ENCODE measurements around the gene PRIM2. TPM values are rescaled to one million over a fixed set of nuclear protein-coding genes. Genes with fewer than 3 reads are reported as not detected.
"Not testable (repeated sequence)": the region's sequence is repeated elsewhere in the genome, so short reads cannot be mapped to it uniquely, and the experiment has no call there.

The PRIM2 gene
- total RNA-seq, 3 donors from 2014 or later (not counting 1 experiment from before 2014, with no cell fraction given): 16.0 to 27.5 (median 18.3) TPM

DNA sequence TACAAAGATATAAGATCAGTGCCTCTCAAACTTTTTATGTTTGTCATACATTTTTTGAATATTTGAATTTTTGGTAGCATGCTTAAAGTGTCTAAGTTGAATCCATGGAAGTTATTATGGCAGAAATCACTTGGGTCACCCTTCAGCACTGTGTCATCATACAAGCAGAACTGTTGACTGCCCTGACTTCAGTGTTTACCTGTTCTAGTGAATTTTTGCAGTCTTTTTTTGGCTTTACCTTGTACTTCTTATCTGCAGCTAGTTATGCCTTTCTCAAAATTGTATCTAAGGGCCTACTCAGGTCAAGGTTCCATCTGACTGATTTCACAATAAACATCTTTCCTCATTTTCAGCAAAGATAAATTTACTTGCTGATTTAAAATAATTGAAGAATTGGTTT lies 241.7 kb downstream of the PRIM2 start:
- H3K36me3 ChIP-seq (ENCODE audit: control insufficient read depth, insufficient read depth, low read length); H3K9me3 ChIP-seq (ENCODE audit: control insufficient read depth, insufficient read depth, low read length); H3K27ac ChIP-seq (ENCODE audit: low read length); H3K4me1 ChIP-seq (ENCODE audit: control insufficient read depth, insufficient read depth, low read length); intact Hi-C loops (cut with micrococcal nuclease); ATAC-seq; H3K36me3 Mint-ChIP-seq; H3K9me3 Mint-ChIP-seq; H3K4me3 Mint-ChIP-seq; H3K27ac Mint-ChIP-seq; DNase-seq; H3K4me3 ChIP-seq (ENCODE audit: low read length); H3K4me1 Mint-ChIP-seq; H3K27me3 ChIP-seq (ENCODE audit: control insufficient read depth, insufficient read depth, low read length); H3K27me3 Mint-ChIP-seq (ENCODE audit: low read depth in 2 of 2): not testable (repeated sequence)

DNA sequence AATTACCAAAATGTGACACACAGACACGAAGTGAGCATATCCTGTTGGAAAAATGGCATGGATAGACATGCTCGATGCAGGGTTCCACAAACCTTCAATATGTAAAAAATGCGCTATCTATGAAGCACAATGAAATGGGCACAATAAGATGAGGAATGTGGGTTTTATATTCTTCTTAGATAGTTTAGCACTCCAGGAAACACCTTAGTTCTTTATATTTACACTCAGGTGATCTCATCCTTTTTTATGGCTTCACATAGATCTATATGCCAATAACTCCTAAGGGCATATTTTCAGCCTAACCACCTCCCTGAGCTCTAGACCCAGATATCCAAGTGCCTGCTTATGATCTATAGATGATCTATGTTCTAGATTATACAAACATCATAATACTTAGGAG lies 244.8 kb downstream of the PRIM2 start:
- DNase-seq; intact Hi-C loops (cut with micrococcal nuclease); H3K27ac Mint-ChIP-seq; H3K27me3 ChIP-seq (ENCODE audit: control insufficient read depth, insufficient read depth, low read length); H3K4me1 ChIP-seq (ENCODE audit: control insufficient read depth, insufficient read depth, low read length); H3K9me3 ChIP-seq (ENCODE audit: control insufficient read depth, insufficient read depth, low read length); H3K27me3 Mint-ChIP-seq (ENCODE audit: low read depth in 2 of 2); ATAC-seq; H3K4me3 Mint-ChIP-seq; H3K9me3 Mint-ChIP-seq; H3K27ac ChIP-seq (ENCODE audit: low read length); H3K4me1 Mint-ChIP-seq; H3K36me3 Mint-ChIP-seq; H3K36me3 ChIP-seq (ENCODE audit: control insufficient read depth, insufficient read depth, low read length); H3K4me3 ChIP-seq (ENCODE audit: low read length): not testable (repeated sequence)
- WGBS (ENCODE audit: insufficient coverage): no CpG with 5 or more reads among the region's 3 CpGs

DNA sequence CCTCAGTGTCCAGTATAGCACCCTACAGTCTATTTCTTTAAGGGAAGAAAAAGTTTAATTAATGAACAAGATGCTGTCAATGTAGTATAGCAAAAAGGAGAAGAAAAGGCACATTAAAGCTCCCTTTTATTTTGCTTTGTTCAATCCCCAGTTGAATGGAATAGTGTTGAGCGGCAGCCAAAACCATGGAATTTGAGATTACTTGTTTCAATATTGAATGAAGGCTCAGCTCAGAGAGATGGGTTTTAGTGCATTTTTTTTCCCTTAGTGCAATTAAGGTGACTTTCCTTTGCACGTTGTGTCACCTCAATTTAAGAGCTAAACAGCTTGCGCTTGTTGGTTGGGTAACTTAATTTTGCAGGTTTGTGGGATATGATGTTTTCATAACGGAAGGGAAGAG lies 254.7 kb downstream of the PRIM2 start:
- intact Hi-C loops (cut with micrococcal nuclease); H3K36me3 Mint-ChIP-seq; H3K4me1 Mint-ChIP-seq: not testable (repeated sequence)

DNA sequence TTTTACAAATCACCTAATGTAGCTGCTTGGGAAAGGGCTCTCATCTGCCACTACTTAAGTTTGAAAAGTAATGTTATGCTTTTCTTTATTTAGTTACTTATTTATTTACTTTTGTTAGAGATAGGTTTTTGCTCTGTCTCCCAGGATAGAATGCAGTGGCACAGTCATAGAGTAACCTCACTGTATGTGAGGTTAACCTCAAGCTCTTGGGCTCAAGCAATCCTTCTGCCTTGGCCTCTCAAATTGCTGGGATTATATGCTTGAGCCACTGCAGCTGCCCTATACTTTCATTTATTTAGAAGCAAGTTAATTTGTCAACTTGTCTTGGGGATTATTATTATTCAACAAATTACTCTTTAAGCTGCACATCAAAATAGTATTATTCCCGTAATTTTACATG lies 255.4 kb downstream of the PRIM2 start:
- H3K27ac Mint-ChIP-seq; H3K36me3 ChIP-seq (ENCODE audit: control insufficient read depth, insufficient read depth, low read length); H3K9me3 Mint-ChIP-seq; H3K4me1 Mint-ChIP-seq; DNase-seq; H3K9me3 ChIP-seq (ENCODE audit: control insufficient read depth, insufficient read depth, low read length); ATAC-seq; H3K4me3 Mint-ChIP-seq; H3K4me1 ChIP-seq (ENCODE audit: control insufficient read depth, insufficient read depth, low read length); H3K27me3 ChIP-seq (ENCODE audit: control insufficient read depth, insufficient read depth, low read length); intact Hi-C loops (cut with micrococcal nuclease); H3K27ac ChIP-seq (ENCODE audit: low read length); H3K4me3 ChIP-seq (ENCODE audit: low read length); H3K36me3 Mint-ChIP-seq; H3K27me3 Mint-ChIP-seq (ENCODE audit: low read depth in 2 of 2): not testable (repeated sequence)
- WGBS (ENCODE audit: insufficient coverage): no CpG with 5 or more reads among the region's 1 CpG

More for the DNA sequence above, 254.7 kb downstream of the PRIM2 start:
- H3K27me3 Mint-ChIP-seq (ENCODE audit: low read depth in 2 of 2); H3K27ac ChIP-seq (ENCODE audit: low read length); H3K36me3 ChIP-seq (ENCODE audit: control insufficient read depth, insufficient read depth, low read length); H3K27me3 ChIP-seq (ENCODE audit: control insufficient read depth, insufficient read depth, low read length); ATAC-seq; DNase-seq; H3K4me1 ChIP-seq (ENCODE audit: control insufficient read depth, insufficient read depth, low read length); H3K9me3 Mint-ChIP-seq; H3K4me3 Mint-ChIP-seq; H3K27ac Mint-ChIP-seq; H3K4me3 ChIP-seq (ENCODE audit: low read length); H3K9me3 ChIP-seq (ENCODE audit: control insufficient read depth, insufficient read depth, low read length): not testable (repeated sequence)
- 87% methylated on average over 3 of the region's 4 CpGs for WGBS (ENCODE audit: insufficient coverage)

DNA sequence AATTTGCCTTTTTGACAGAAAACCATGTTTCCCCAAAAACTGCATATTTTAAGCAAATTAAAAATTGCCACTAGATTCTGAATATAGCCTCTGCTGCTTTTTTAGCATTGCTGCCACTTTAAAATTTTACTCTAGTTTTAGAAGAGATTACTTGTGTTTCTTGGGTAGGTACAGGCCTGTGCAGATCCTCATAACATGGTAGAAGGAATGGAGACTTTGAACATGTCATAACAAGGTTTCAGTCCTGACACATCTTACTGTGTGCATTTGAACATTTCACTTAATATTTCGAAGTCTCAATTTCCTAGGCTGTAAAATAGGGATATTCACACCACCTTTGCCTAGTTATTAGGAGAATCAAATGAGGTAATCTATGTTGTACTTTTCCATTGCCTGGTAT lies 259.6 kb downstream of the PRIM2 start:
- H3K27ac Mint-ChIP-seq; H3K36me3 Mint-ChIP-seq; DNase-seq; H3K36me3 ChIP-seq (ENCODE audit: control insufficient read depth, insufficient read depth, low read length); H3K4me1 ChIP-seq (ENCODE audit: control insufficient read depth, insufficient read depth, low read length); H3K9me3 Mint-ChIP-seq; ATAC-seq; H3K9me3 ChIP-seq (ENCODE audit: control insufficient read depth, insufficient read depth, low read length); H3K4me3 Mint-ChIP-seq; intact Hi-C loops (cut with micrococcal nuclease); H3K27ac ChIP-seq (ENCODE audit: low read length); H3K27me3 ChIP-seq (ENCODE audit: control insufficient read depth, insufficient read depth, low read length); H3K27me3 Mint-ChIP-seq (ENCODE audit: low read depth in 2 of 2); H3K4me1 Mint-ChIP-seq; H3K4me3 ChIP-seq (ENCODE audit: low read length): not testable (repeated sequence)
- whole genome bisulfite sequencing (ENCODE audit: insufficient coverage): no CpG with 5 or more reads among the region's 1 CpG

DNA sequence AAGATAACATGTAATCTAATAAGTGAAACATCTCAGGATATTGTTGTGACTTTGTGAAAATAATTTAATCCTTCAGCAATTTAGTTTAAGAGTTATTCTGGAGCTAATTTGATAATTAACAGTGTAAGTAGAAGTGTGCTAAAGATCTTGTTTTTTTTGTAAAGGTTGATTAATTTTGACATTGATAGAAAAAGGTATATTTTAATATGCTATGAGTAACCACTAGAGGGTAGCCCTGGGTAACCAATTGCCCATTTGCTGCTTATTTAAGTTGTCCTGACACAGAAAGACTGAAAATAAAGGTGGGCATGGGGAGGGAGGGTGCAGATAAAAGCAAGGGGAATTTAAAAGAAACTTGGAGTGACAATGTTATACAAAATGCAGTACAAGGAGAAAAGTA lies 262.1 kb downstream of the PRIM2 start:
- H3K36me3 ChIP-seq (ENCODE audit: control insufficient read depth, insufficient read depth, low read length); H3K9me3 Mint-ChIP-seq; H3K27me3 Mint-ChIP-seq (ENCODE audit: low read depth in 2 of 2); H3K4me1 Mint-ChIP-seq; H3K27ac ChIP-seq (ENCODE audit: low read length); H3K9me3 ChIP-seq (ENCODE audit: control insufficient read depth, insufficient read depth, low read length); DNase-seq; intact Hi-C loops (cut with micrococcal nuclease); H3K4me3 ChIP-seq (ENCODE audit: low read length); H3K4me3 Mint-ChIP-seq; H3K4me1 ChIP-seq (ENCODE audit: control insufficient read depth, insufficient read depth, low read length); H3K36me3 Mint-ChIP-seq; H3K27ac Mint-ChIP-seq; ATAC-seq; H3K27me3 ChIP-seq (ENCODE audit: control insufficient read depth, insufficient read depth, low read length): not testable (repeated sequence)

DNA sequence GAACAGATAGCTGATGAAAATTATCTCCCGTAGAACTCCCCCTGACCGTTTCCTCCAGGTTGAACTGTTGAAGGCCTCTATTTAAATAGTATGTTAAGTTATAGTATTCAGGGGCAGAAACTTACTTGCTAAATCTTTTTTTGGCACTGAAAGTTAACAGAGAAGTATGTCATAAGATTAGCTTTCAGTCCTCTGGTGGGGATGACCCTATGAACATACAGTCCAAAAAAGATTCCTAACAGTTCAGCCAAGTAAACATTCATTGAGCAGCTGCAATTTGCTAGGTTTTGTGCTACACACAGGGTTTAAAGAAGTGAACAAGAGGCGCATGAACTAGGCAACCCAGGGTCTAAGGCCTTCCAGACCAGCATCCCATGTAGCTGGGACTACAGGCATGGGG lies 264.2 kb downstream of the PRIM2 start:
- not testable (repeated sequence) for H3K27me3 Mint-ChIP-seq (ENCODE audit: low read depth in 2 of 2); H3K27me3 ChIP-seq (ENCODE audit: control insufficient read depth, insufficient read depth, low read length)

DNA sequence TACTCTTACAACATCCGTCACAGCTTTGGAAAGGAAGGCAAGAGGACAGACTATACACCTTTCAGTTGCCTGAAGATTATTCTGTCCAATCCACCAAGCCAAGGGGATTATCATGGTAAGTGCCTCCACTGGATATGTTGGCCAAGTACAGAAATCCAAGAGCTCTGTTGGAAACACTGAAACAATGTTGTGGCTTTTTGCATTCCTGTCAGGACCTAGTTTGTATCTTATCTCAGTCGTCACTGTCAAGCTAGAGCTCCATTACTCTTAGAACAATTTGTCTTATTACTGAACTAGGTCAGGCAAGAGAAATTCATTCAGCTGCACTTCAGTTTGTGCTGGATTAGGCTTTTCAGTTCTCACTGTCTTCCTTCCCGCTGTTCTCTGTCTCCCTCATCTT lies 283.7 kb downstream of the PRIM2 start:
- H3K9me3 Mint-ChIP-seq; H3K9me3 ChIP-seq (ENCODE audit: control insufficient read depth, insufficient read depth, low read length); H3K4me3 Mint-ChIP-seq; H3K36me3 Mint-ChIP-seq; H3K27me3 Mint-ChIP-seq (ENCODE audit: low read depth in 2 of 2); H3K4me1 Mint-ChIP-seq; H3K27me3 ChIP-seq (ENCODE audit: control insufficient read depth, insufficient read depth, low read length); ATAC-seq; H3K27ac Mint-ChIP-seq; H3K36me3 ChIP-seq (ENCODE audit: control insufficient read depth, insufficient read depth, low read length); H3K4me3 ChIP-seq (ENCODE audit: low read length); H3K4me1 ChIP-seq (ENCODE audit: control insufficient read depth, insufficient read depth, low read length); H3K27ac ChIP-seq (ENCODE audit: low read length); intact Hi-C loops (cut with micrococcal nuclease); DNase-seq: not testable (repeated sequence)
- 95% methylated on average over 2 of the region's 3 CpGs for WGBS (ENCODE audit: insufficient coverage)

More for the DNA sequence above, 264.2 kb downstream of the PRIM2 start:
- H3K4me3 ChIP-seq (ENCODE audit: low read length); H3K4me3 Mint-ChIP-seq; H3K4me1 Mint-ChIP-seq; ATAC-seq; DNase-seq; H3K36me3 ChIP-seq (ENCODE audit: control insufficient read depth, insufficient read depth, low read length); intact Hi-C loops (cut with micrococcal nuclease); H3K9me3 ChIP-seq (ENCODE audit: control insufficient read depth, insufficient read depth, low read length); H3K27ac ChIP-seq (ENCODE audit: low read length); H3K27ac Mint-ChIP-seq; H3K9me3 Mint-ChIP-seq; H3K4me1 ChIP-seq (ENCODE audit: control insufficient read depth, insufficient read depth, low read length); H3K36me3 Mint-ChIP-seq: not testable (repeated sequence)
- 100% methylated on average over 3 of the region's 3 CpGs for WGBS (ENCODE audit: insufficient coverage)
